K562 (cell line): ENCODE results near the gene ABCA10. TPM values are rescaled to one million over a fixed set of nuclear protein-coding genes. Genes with fewer than 3 reads are reported as not detected.

ENCODE experiments used
- ARID1B ChIP-seq: fragments of 450-650 bp; IDR thresholded peaks from 2 replicates; pipeline ENCODE4 v1.6.1; 2016; ENCODE audit warnings: antibody characterized with exemption, mild to moderate bottlenecking, inconsistent platforms
- FOXK2 ChIP-seq, 2 experiments: fragments of 450-650 bp; IDR thresholded peaks in 1 of 2; conservative IDR thresholded peaks in 1 of 2; 2 replicates each; pipeline ENCODE4 v1.6.1; 2016; ENCODE audit warnings: low read depth in 2 of 2, mild to moderate bottlenecking in 1 of 2
- HMG20A ChIP-seq: fragments of 450-650 bp; formaldehyde crosslinking; conservative IDR thresholded peaks from 2 replicates; pipeline ENCODE4 v1.4.0; 2020; ENCODE audit warnings: mild to moderate bottlenecking, mixed read lengths
- HNRNPUL1 ChIP-seq: fragments of 200-400 bp; formaldehyde crosslinking; IDR thresholded peaks from 2 replicates; pipeline ENCODE4 v1.6.1; 2017; ENCODE audit warnings: low read length
- MECOM ChIP-seq: fragments of 250-450 bp; sonication (Bioruptor Pico); IDR thresholded peaks from 2 replicates; pipeline ENCODE4 v1.8.0; 2022; ENCODE audit warnings: inconsistent platforms
- MYNN ChIP-seq, 2 experiments: sonication (generic); formaldehyde crosslinking in 1 of 2; IDR thresholded peaks; 2 replicates each; pipeline versions ENCODE4 v1.5.0 to v1.6.1; 2016 to 2020; ENCODE audit warnings: antibody characterized with exemption in 1 of 2, missing genetic modification reagents in 1 of 2
- NFYB ChIP-seq: IDR thresholded peaks from 2 replicates; pipeline ENCODE4 v1.6.1; 2011; ENCODE audit warnings: mild to moderate bottlenecking, moderate library complexity; ENCODE audit not compliant: insufficient read length; ENCODE audit errors: extremely low read depth
- PTBP1 ChIP-seq: fragments of 200-400 bp; formaldehyde crosslinking; IDR thresholded peaks from 2 replicates; pipeline ENCODE4 v1.6.1; 2017; ENCODE audit warnings: low read depth, low read length
- PTRF ChIP-seq: fragments of 450-650 bp; IDR thresholded peaks from 2 replicates; pipeline ENCODE4 v1.6.1; 2016; ENCODE audit warnings: mild to moderate bottlenecking, missing genetic modification characterization, missing compliant biosample characterization
- RBM34 ChIP-seq: fragments of 200-400 bp; formaldehyde crosslinking; IDR thresholded peaks from 2 replicates; pipeline ENCODE4 v1.6.1; 2018; ENCODE audit warnings: low read length, borderline replicate concordance; ENCODE audit not compliant: insufficient read depth
- SAFB2 ChIP-seq: fragments of 200-400 bp; formaldehyde crosslinking; IDR thresholded peaks from 2 replicates; pipeline ENCODE4 v1.6.1; 2018; ENCODE audit warnings: borderline replicate concordance, low read length, low read depth, moderate library complexity; ENCODE audit not compliant: severe bottlenecking
- ZBTB11 ChIP-seq, 3 experiments: fragments of 200-800 bp in 1 of 3; fragments of 250-450 bp in 1 of 3; fragments of 450-650 bp in 1 of 3; sonication (Bioruptor Pico) in 1 of 3; sonication (Bioruptor generic) in 1 of 3; formaldehyde crosslinking in 1 of 3; IDR thresholded peaks; 2 replicates each; pipeline versions ENCODE4 v1.6.1 to v1.8.0; 2016 to 2022; ENCODE audit warnings: mild to moderate bottlenecking in 2 of 3, missing genetic modification characterization in 2 of 3, missing compliant biosample characterization in 1 of 3, moderate library complexity in 1 of 3
- ZNF311 ChIP-seq: fragments of 250-450 bp; sonication (Bioruptor Pico); IDR thresholded peaks from 2 replicates; pipeline ENCODE4 v1.4.0; 2020; ENCODE audit warnings: mild to moderate bottlenecking, moderate library complexity
- ZNF518B ChIP-seq: fragments of 250-450 bp; sonication (Bioruptor Pico); IDR thresholded peaks from 2 replicates; pipeline ENCODE4 v1.5.0; 2021; ENCODE audit warnings: mild to moderate bottlenecking, moderate library complexity
- ZNF592 ChIP-seq: fragments of 450-650 bp; IDR thresholded peaks from 2 replicates; pipeline ENCODE4 v1.6.1; 2017; ENCODE audit warnings: antibody characterized with exemption, mild to moderate bottlenecking
- polyA plus RNA-seq, 8 experiments: library from polyadenylated mRNA; depleted of rRNA in 4 of 8; stranded (reverse) in 5 of 8; unstranded in 3 of 8; fragments of >200 nt; fragmentation: Nextera tagmentation in 2 of 8; fragmentation: Illumina TruSeq in 1 of 8; extraction: Ambion mirVana in 2 of 8; extraction: Trizol in 1 of 8; gene quantifications; 2 replicates each; pipeline versions ENCODE4 v1.2.1 to v1.2.3, GENCODE V29; 2011 to 2014; ENCODE audit warnings: inconsistent platforms in 1 of 8, missing spikeins in 1 of 8
- total RNA-seq, 7 experiments: library from RNA; depleted of rRNA in 6 of 7; stranded (reverse); fragments of >200 nt in 6 of 7; fragmentation: Illumina TruSeq in 2 of 7; extraction: Trizol in 2 of 7; gene quantifications; 2 replicates each; pipeline versions ENCODE4 v1.2.1 to v1.2.3, GENCODE V29; 2011 to 2021; ENCODE audit warnings: low replicate concordance in 1 of 7

Gene ABCA10
- total and polyA plus RNA-seq, 9 of the 15 experiments (the other 6 are each of a cell fraction or from before 2014, with no cell fraction given), result 0.04 to 0.45 (median 0.15) TPM; not detected in 1

- TF ChIP-seq ZNF518B (CRISPR knock-in tag) (no peak), FOXK2 (conservative IDR thresholded peaks at IDR 0.05 in 1 of 2, IDR thresholded peaks at IDR 0.05 in 1 of 2; ENCODE audit: low read depth in 2 of 2) (peak in 1 of 2 experiments; percentile 53; a peak in 1 of 4 replicates), MECOM (CRISPR knock-in tag) (peak; percentile 47; the same call in 1 of the 2 replicates), ZNF311 (no peak), SAFB2 (no peak), RBM34 (no peak), NFYB (no peak), HNRNPUL1 (no peak), MYNN (IDR thresholded peaks at IDR 0.05) (no peak), MYNN (CRISPR knock-in tag; IDR thresholded peaks at IDR 0.05) (no peak), PTRF (tag) (no peak), ZNF592 (0 out of 2 replicates have a peak, but pooled peaks have one; percentile 25), PTBP1 (no peak), ZBTB11 (CRISPR knock-in tag; IDR thresholded peaks at IDR 0.05) (peak in 1 of 3 experiments; percentile 58; a peak in 2 of 6 replicates), ARID1B (peak; percentile 82), HMG20A (no peak)
These were observed 58.2 kb downstream of the ABCA10 start (continued) for GRCh38 chr17:69170377-69170776.
